H1 (cell line): ENCODE results near the gene RRP7A. TPM values are rescaled to one million over a fixed set of nuclear protein-coding genes. Genes with fewer than 3 reads are reported as not detected.

Source experiments
- CTCF ChIA-PET: fragments of 300-600 bp; sonication (Branson Sonifier 250); formaldehyde crosslinking; loops from one replicate; lab custom pipeline; 2021; ENCODE audit not compliant: partially characterized antibody; lab: Charles Lee
- POLR2A ChIA-PET: fragments of 300-600 bp; sonication (Branson Sonifier 250); formaldehyde crosslinking; loops from one replicate; lab custom pipeline; 2021; ENCODE audit warnings: inconsistent platforms; ENCODE audit not compliant: partially characterized antibody; lab: Charles Lee
- DNase-seq, 2 experiments: peaks; one replicate each; pipeline versions ENCODE4 v3.0.0 to v3.0.0-alpha.2; 2010 to 2022; ENCODE audit warnings: low spot score in 2 of 2, low read depth in 1 of 2, mixed read lengths in 1 of 2
- FAIRE-seq: peaks from 2 replicates; lab custom pipeline; 2011; peaks lifted over from hg19 to GRCh38; lab: Jason Lieb, UNC
- H2AFZ ChIP-seq: 2 replicates; pipeline ENCODE4 v1.8.1; 2012; ENCODE audit warnings: low read length, inconsistent platforms
- H2AK5ac ChIP-seq: 2 replicates; pipeline ENCODE4 v1.6.1; 2013; ENCODE audit warnings: low read depth, low read length
- H2BK120ac ChIP-seq: replicated peaks from 2 replicates; pipeline ENCODE3; 2013; ENCODE audit warnings: low read depth, low read length, inconsistent platforms
- H2BK12ac ChIP-seq: 2 replicates; pipeline ENCODE4 v1.6.1; 2013; ENCODE audit warnings: low read depth, low read length
- H2BK15ac ChIP-seq: 2 replicates; pipeline ENCODE4 v1.6.1; 2013; ENCODE audit warnings: low read length
- H2BK20ac ChIP-seq: 2 replicates; pipeline ENCODE4 v1.6.1; 2013; ENCODE audit warnings: low read length
- H2BK5ac ChIP-seq: 2 replicates; pipeline ENCODE4 v1.6.1; 2013; ENCODE audit warnings: low read depth, low read length
- H3K14ac ChIP-seq: 2 replicates; pipeline ENCODE4 v1.6.1; 2013; ENCODE audit warnings: inconsistent platforms; ENCODE audit not compliant: insufficient read length
- H3K18ac ChIP-seq: 2 replicates; pipeline ENCODE4 v1.6.1; 2013; ENCODE audit warnings: low read length; ENCODE audit errors: extremely low read depth
- H3K23ac ChIP-seq: 2 replicates; pipeline ENCODE4 v1.6.1; 2013; ENCODE audit warnings: inconsistent platforms; ENCODE audit not compliant: insufficient read length
- H3K23me2 ChIP-seq: 2 replicates; pipeline ENCODE4 v1.6.1; 2013; ENCODE audit warnings: low read depth, low read length
- H3K27ac ChIP-seq: 2 replicates; pipeline ENCODE4 v1.6.1; 2011; ENCODE audit warnings: low read depth, low read length, inconsistent platforms
- H3K27me3 ChIP-seq, 4 experiments: replicated peaks in 1 of 4; 1 replicate in 1 of 4; 2 replicates in 3 of 4; pipeline versions ENCODE4 v1.6.1 to v1.8.1; 2011 to 2013; ENCODE audit warnings: low read length in 3 of 4, mild to moderate bottlenecking in 3 of 4, inconsistent platforms in 2 of 4, mixed read lengths in 2 of 4, moderate library complexity in 1 of 4; ENCODE audit not compliant: control insufficient read depth in 3 of 4, insufficient read depth in 3 of 4; ENCODE audit errors: extremely low read depth in 1 of 4
- H3K36me3 ChIP-seq, 4 experiments: 2 replicates each; pipeline versions ENCODE4 v1.6.1 to v1.8.1; 2011 to 2013; ENCODE audit warnings: mild to moderate bottlenecking in 4 of 4, low read length in 3 of 4, moderate library complexity in 2 of 4, control low read depth in 1 of 4, inconsistent platforms in 1 of 4; ENCODE audit not compliant: insufficient read depth in 4 of 4, control insufficient read depth in 2 of 4
- H3K4ac ChIP-seq: replicated peaks from 2 replicates; pipeline ENCODE3; 2013; ENCODE audit warnings: low read length, low read depth, mixed read lengths, inconsistent platforms; ENCODE audit not compliant: insufficient read length
- H3K4me1 ChIP-seq, 4 experiments: replicated peaks in 1 of 4; 1 replicate in 1 of 4; 2 replicates in 3 of 4; pipeline versions ENCODE4 v1.6.1 to v1.8.1; 2011 to 2013; ENCODE audit warnings: low read length in 3 of 4, inconsistent platforms in 2 of 4, mixed read lengths in 1 of 4; ENCODE audit not compliant: insufficient read depth in 4 of 4, control insufficient read depth in 3 of 4
- H3K4me2 ChIP-seq, 2 experiments: 2 replicates each; pipeline versions ENCODE4 v1.6.1 to v1.8.1; 2011 to 2013; ENCODE audit warnings: low read depth in 2 of 2, low read length in 2 of 2, control low read depth in 1 of 2, inconsistent platforms in 1 of 2, mild to moderate bottlenecking in 1 of 2; ENCODE audit not compliant: insufficient read depth in 1 of 2
- H3K4me3 ChIP-seq, 4 experiments: fragments of 200-600, 300-600 bp in 1 of 4; sonication (generic), shearing (Covaris generic), sonication (Bioruptor Twin) in 1 of 4; 2 replicates each; pipeline versions ENCODE4 v1.5.1 to v1.8.1; 2011 to 2016; ENCODE audit warnings: low read length in 4 of 4, low read depth in 3 of 4, control low read depth in 2 of 4, inconsistent platforms in 2 of 4, mild to moderate bottlenecking in 2 of 4, mixed read lengths in 1 of 4, moderate library complexity in 1 of 4; ENCODE audit not compliant: insufficient read depth in 2 of 4; ENCODE audit errors: extremely low read depth in 1 of 4
- H3K56ac ChIP-seq: replicated peaks from 2 replicates; pipeline ENCODE3; 2013; ENCODE audit warnings: low read depth, mild to moderate bottlenecking, mixed read lengths, low read length, inconsistent platforms; ENCODE audit not compliant: insufficient read length
- H3K79me1 ChIP-seq: 2 replicates; pipeline ENCODE4 v1.6.1; 2013; ENCODE audit warnings: low read depth, low read length, control low read depth
- H3K79me2 ChIP-seq, 2 experiments: 2 replicates each; pipeline versions ENCODE4 v1.6.1 to v1.8.1; 2012 to 2013; ENCODE audit warnings: low read length in 2 of 2, mild to moderate bottlenecking in 2 of 2, inconsistent platforms in 1 of 2; ENCODE audit not compliant: insufficient read depth in 2 of 2, control insufficient read depth in 1 of 2
- H3K9ac ChIP-seq, 4 experiments: replicated peaks in 1 of 4; 1 replicate in 1 of 4; 2 replicates in 3 of 4; pipeline versions ENCODE4 v1.6.1 to v1.8.1; 2011 to 2013; ENCODE audit warnings: low read depth in 3 of 4, low read length in 3 of 4, control low read depth in 2 of 4, mild to moderate bottlenecking in 2 of 4, moderate library complexity in 2 of 4, inconsistent platforms in 1 of 4; ENCODE audit errors: extremely low read depth in 1 of 4
- H3K9me3 ChIP-seq, 2 experiments: 2 replicates each; pipeline versions ENCODE4 v1.6.1 to v1.8.1; 2012 to 2013; ENCODE audit warnings: mild to moderate bottlenecking in 2 of 2, moderate library complexity in 2 of 2, control low read depth in 1 of 2, inconsistent platforms in 1 of 2, low read depth in 1 of 2, low read length in 1 of 2, mixed read lengths in 1 of 2; ENCODE audit not compliant: insufficient read depth in 2 of 2
- H4K20me1 ChIP-seq, 2 experiments: replicated peaks in 1 of 2; 2 replicates each; pipeline versions ENCODE3 to v1.8.1; 2011 to 2013; ENCODE audit warnings: inconsistent platforms in 2 of 2, low read length in 2 of 2, mild to moderate bottlenecking in 1 of 2; ENCODE audit not compliant: insufficient read depth in 2 of 2, control insufficient read depth in 1 of 2
- H4K5ac ChIP-seq: 2 replicates; pipeline ENCODE4 v1.6.1; 2013; ENCODE audit warnings: low read length, low read depth, mixed read lengths, inconsistent platforms; ENCODE audit not compliant: insufficient read length
- H4K8ac ChIP-seq: 2 replicates; pipeline ENCODE4 v1.8.0; 2013; ENCODE audit warnings: mild to moderate bottlenecking, moderate library complexity, low read length, inconsistent platforms; ENCODE audit not compliant: insufficient read depth; ENCODE audit errors: extremely low read depth
- H4K91ac ChIP-seq: replicated peaks from 2 replicates; pipeline ENCODE3; 2013; ENCODE audit warnings: low read length, mixed read lengths, inconsistent platforms; ENCODE audit not compliant: insufficient read length
- BCL11A ChIP-seq, 2 experiments: IDR thresholded peaks; one replicate each; pipeline ENCODE4 v1.6.1; 2011; ENCODE audit warnings: low read depth in 2 of 2, low read length in 2 of 2, mild to moderate bottlenecking in 2 of 2
- SIRT6 ChIP-seq: IDR thresholded peaks from one replicate; pipeline ENCODE4 v1.7.1; 2012; ENCODE audit warnings: low read length, inconsistent platforms
- SP1 ChIP-seq: IDR thresholded peaks from 2 replicates; pipeline ENCODE4 v1.6.1; 2011; ENCODE audit warnings: low read depth, low read length
- WGBS, 2 experiments: shearing (Covaris generic) in 1 of 2; methylation state at CpG; one replicate each; pipeline versions ENCODE4 v1.1.6 to v1.1.7; 2013 to 2015; ENCODE audit warnings: low lambda C conversion rate in 2 of 2, mixed read lengths in 2 of 2, inconsistent platforms in 1 of 2, low coverage in 1 of 2, missing lambda C conversion rate in 1 of 2; ENCODE audit not compliant: insufficient replicate concordance in 2 of 2, insufficient coverage in 1 of 2, insufficient read length in 1 of 2; ENCODE audit errors: extremely low coverage in 1 of 2, missing lambda C conversion rate in 1 of 2; 5-methylcytosine and 5-hydroxymethylcytosine counted together
- polyA plus RNA-seq, 7 experiments: library from polyadenylated mRNA; depleted of rRNA in 3 of 7; stranded (reverse) in 5 of 7; unstranded in 2 of 7; fragments of >200 nt in 5 of 7; fragments of 200-250 nt in 2 of 7; gene quantifications; 1 replicate in 5 of 7; 2 replicates in 1 of 7; 4 replicates in 1 of 7; pipeline versions ENCODE4 v1.2.1 to v1.2.3, GENCODE V29; 2011 to 2013; ENCODE audit warnings: missing spikeins in 2 of 7, mixed read lengths in 2 of 7
- total RNA-seq: library from RNA; stranded (reverse); fragmentation: NEBNext Ultra II Directional; extraction: Animal tissue kit (Norgen Biotek cat#: 25700); gene quantifications from 2 replicates; pipeline ENCODE4 v1.2.1, GENCODE V29; 2021
- TF ChIP-seq, protein P1 (sequence below): IDR thresholded peaks from 2 replicates; pipeline ENCODE4 v1.6.1; 2012; ENCODE audit warnings: inconsistent platforms

The RRP7A gene
- total and polyA plus RNA-seq, 2 of the 8 experiments (the other 6 are each of a cell fraction or from before 2014, with no cell fraction given) = 18.4 to 49.0 TPM

DNA sequence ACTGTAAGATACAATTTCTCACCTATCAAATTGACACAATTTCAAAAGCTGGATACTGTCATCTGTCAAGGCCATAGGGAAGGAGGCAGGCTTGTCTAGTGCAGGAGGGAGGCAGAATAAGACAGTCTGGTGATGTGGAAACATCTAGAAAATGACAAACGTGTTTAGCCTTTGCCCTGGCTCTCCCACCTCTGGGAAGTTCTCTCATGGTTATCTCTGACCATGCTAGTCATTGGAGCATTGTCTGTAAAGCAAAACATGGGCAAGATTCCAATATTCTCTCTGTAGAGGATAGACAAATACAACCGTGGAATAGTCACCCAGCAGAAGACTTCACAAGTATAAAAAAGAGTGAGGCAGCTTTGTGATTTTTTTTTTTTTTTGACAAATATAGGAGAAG lies 25.1 kb upstream of the RRP7A start:
- 0 out of 7 replicates have a peak, but pooled peaks cover 0 to 4% (median 2%) of the 10 kb centered on the region in 4 experiments for H3K4me1 ChIP-seq
- H2BK12ac ChIP-seq = no peak overlapping the region
- no peak overlapping the region for H3K56ac ChIP-seq
- H2AFZ ChIP-seq = no peak overlapping the region
- no peak overlapping the region for H2BK120ac ChIP-seq
- no peak overlapping the region for H3K4me2 ChIP-seq
- no peaks in the 10 kb centered on the region; a peak in 1 of 7 replicates for H3K27me3 ChIP-seq
- H3K14ac ChIP-seq = no peak overlapping the region
- H2BK5ac ChIP-seq = no peak overlapping the region
- H2AK5ac ChIP-seq = no peak overlapping the region
- no peak overlapping the region for H3K4ac ChIP-seq
- FAIRE-seq (no peak), DNase-seq (no peak)
- H2BK20ac ChIP-seq = no peak overlapping the region
- H4K20me1 ChIP-seq = no peaks in the 10 kb centered on the region
- H4K91ac ChIP-seq = no peak overlapping the region
- H3K18ac ChIP-seq = no peak overlapping the region
- TF ChIP-seq, protein P1, sequence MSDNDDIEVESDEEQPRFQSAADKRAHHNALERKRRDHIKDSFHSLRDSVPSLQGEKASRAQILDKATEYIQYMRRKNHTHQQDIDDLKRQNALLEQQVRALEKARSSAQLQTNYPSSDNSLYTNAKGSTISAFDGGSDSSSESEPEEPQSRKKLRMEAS = no peak
- no peak for TF ChIP-seq SP1
- TF ChIP-seq SIRT6 = no peak
- TF ChIP-seq BCL11A (IDR thresholded peaks at IDR 0.05; ENCODE audit: low read depth in 2 of 2, low read length in 2 of 2) = no peak
- H3K79me2 ChIP-seq = no peaks in the 10 kb centered on the region
- ChIA-PET CTCF (interaction anchor here (0.7 to 1.3 kb wide), 5 partner anchors 18 to 427 kb away, joined by 3 to 5 read pairs (median 3); no protein-coding TSS in a partner anchor), POLR2A (interaction anchor here (0.6 to 0.9 kb wide), 2 partner anchors 70 to 773 kb away, joined by 3 to 6 read pairs; partner anchors contain the start of gene POLDIP3)
- H3K27ac ChIP-seq = no peak overlapping the region
- no peak overlapping the region for H3K9ac ChIP-seq
- no peaks in the 10 kb centered on the region for H3K79me1 ChIP-seq
- no peak overlapping the region for H4K8ac ChIP-seq
- H3K23me2 ChIP-seq = no peaks in the 10 kb centered on the region
- WGBS, 2 experiments = 73% methylated on average over 2 of the region's 2 CpGs; no CpG with 5 or more reads in 1 of the 2 experiments
- no peaks in the 10 kb centered on the region for H3K36me3 ChIP-seq
- no peak overlapping the region for H2BK15ac ChIP-seq
- H4K5ac ChIP-seq = no peak overlapping the region
- H3K4me3 ChIP-seq = no peak overlapping the region
- no peak overlapping the region for H3K23ac ChIP-seq
- no peaks in the 10 kb centered on the region for H3K9me3 ChIP-seq
